ENCODE data around the gene THY1.

THY1 gene

GRCh38 chr11:119371067-119371601, 51.8 kb downstream of the THY1 start:
- no peak for DNase-seq (ENCODE audit: low read depth in 1 of 2, low spot score in 1 of 2)

GRCh38 chr11:119370486-119371046, 52.4 kb downstream of the THY1 start:
- DNase-seq (ENCODE audit: low read depth in 1 of 2, low spot score in 1 of 2): no peak

GRCh38 chr11:119369132-119369925, 53.6 kb downstream of the THY1 start:
- DNase-seq (ENCODE audit: low read depth in 1 of 2, low spot score in 1 of 2): no peak

- DNase-seq (ENCODE audit: low read depth in 1 of 2, low spot score in 1 of 2): no peak
Observed at GRCh38 chr11:119368121-119369034, 54.6 kb downstream of the THY1 start.

- DNase-seq (ENCODE audit: low read depth in 1 of 2, low spot score in 1 of 2): no peak
Observed at GRCh38 chr11:119367661-119368120, 55.3 kb downstream of the THY1 start.
